Loucy (cell line): Measurements from ENCODE around the gene KIAA0825.

Experiments used
- CTCF ChIP-seq: fragments of 200-600 bp; sonication (generic); conservative IDR thresholded peaks from 2 replicates; pipeline ENCODE4 v1.5.1; 2014; ENCODE audit warnings: mild to moderate bottlenecking, antibody characterized with exemption, low read length
- EZH2phosphoT487 ChIP-seq: fragments of 200-600 bp; IDR thresholded peaks from 2 replicates; pipeline ENCODE4 v1.6.1; 2018; ENCODE audit warnings: antibody characterized with exemption, mild to moderate bottlenecking, moderate library complexity, borderline replicate concordance

GRCh38 chr5:94361161-94361560 is 257.2 kb downstream of the KIAA0825 start:
- no peak for TF ChIP-seq CTCF
- TF ChIP-seq EZH2phosphoT487 = no peak
